H1 (cell line): ENCODE measurements around the gene XDH. TPM values are rescaled to one million over a fixed set of nuclear protein-coding genes. Genes with fewer than 3 reads are reported as not detected.

Experiments used
- CTCF ChIA-PET: fragments of 300-600 bp; sonication (Branson Sonifier 250); formaldehyde crosslinking; loops from one replicate; lab custom pipeline; 2021; ENCODE audit not compliant: partially characterized antibody; lab: Charles Lee
- POLR2A ChIA-PET: fragments of 300-600 bp; sonication (Branson Sonifier 250); formaldehyde crosslinking; loops from one replicate; lab custom pipeline; 2021; ENCODE audit warnings: inconsistent platforms; ENCODE audit not compliant: partially characterized antibody; lab: Charles Lee
- DNase-seq, 2 experiments: peaks; one replicate each; pipeline versions ENCODE4 v3.0.0 to v3.0.0-alpha.2; 2010 to 2022; ENCODE audit warnings: low spot score in 2 of 2, low read depth in 1 of 2, mixed read lengths in 1 of 2
- FAIRE-seq: peaks from 2 replicates; lab custom pipeline; 2011; peaks lifted over from hg19 to GRCh38; lab: Jason Lieb, UNC
- H2AFZ ChIP-seq: 2 replicates; pipeline ENCODE4 v1.8.1; 2012; ENCODE audit warnings: low read length, inconsistent platforms
- H2AK5ac ChIP-seq: 2 replicates; pipeline ENCODE4 v1.6.1; 2013; ENCODE audit warnings: low read depth, low read length
- H2BK120ac ChIP-seq: replicated peaks from 2 replicates; pipeline ENCODE3; 2013; ENCODE audit warnings: low read depth, low read length, inconsistent platforms
- H2BK12ac ChIP-seq: 2 replicates; pipeline ENCODE4 v1.6.1; 2013; ENCODE audit warnings: low read depth, low read length
- H2BK15ac ChIP-seq: 2 replicates; pipeline ENCODE4 v1.6.1; 2013; ENCODE audit warnings: low read length
- H2BK20ac ChIP-seq: 2 replicates; pipeline ENCODE4 v1.6.1; 2013; ENCODE audit warnings: low read length
- H2BK5ac ChIP-seq: 2 replicates; pipeline ENCODE4 v1.6.1; 2013; ENCODE audit warnings: low read depth, low read length
- H3K14ac ChIP-seq: 2 replicates; pipeline ENCODE4 v1.6.1; 2013; ENCODE audit warnings: inconsistent platforms; ENCODE audit not compliant: insufficient read length
- H3K18ac ChIP-seq: 2 replicates; pipeline ENCODE4 v1.6.1; 2013; ENCODE audit warnings: low read length; ENCODE audit errors: extremely low read depth
- H3K23ac ChIP-seq: 2 replicates; pipeline ENCODE4 v1.6.1; 2013; ENCODE audit warnings: inconsistent platforms; ENCODE audit not compliant: insufficient read length
- H3K23me2 ChIP-seq: 2 replicates; pipeline ENCODE4 v1.6.1; 2013; ENCODE audit warnings: low read depth, low read length
- H3K27ac ChIP-seq: 2 replicates; pipeline ENCODE4 v1.6.1; 2011; ENCODE audit warnings: low read depth, low read length, inconsistent platforms
- H3K27me3 ChIP-seq, 4 experiments: replicated peaks in 1 of 4; 1 replicate in 1 of 4; 2 replicates in 3 of 4; pipeline versions ENCODE4 v1.6.1 to v1.8.1; 2011 to 2013; ENCODE audit warnings: low read length in 3 of 4, mild to moderate bottlenecking in 3 of 4, inconsistent platforms in 2 of 4, mixed read lengths in 2 of 4, moderate library complexity in 1 of 4; ENCODE audit not compliant: control insufficient read depth in 3 of 4, insufficient read depth in 3 of 4; ENCODE audit errors: extremely low read depth in 1 of 4
- H3K36me3 ChIP-seq, 4 experiments: 2 replicates each; pipeline versions ENCODE4 v1.6.1 to v1.8.1; 2011 to 2013; ENCODE audit warnings: mild to moderate bottlenecking in 4 of 4, low read length in 3 of 4, moderate library complexity in 2 of 4, control low read depth in 1 of 4, inconsistent platforms in 1 of 4; ENCODE audit not compliant: insufficient read depth in 4 of 4, control insufficient read depth in 2 of 4
- H3K4ac ChIP-seq: replicated peaks from 2 replicates; pipeline ENCODE3; 2013; ENCODE audit warnings: low read length, low read depth, mixed read lengths, inconsistent platforms; ENCODE audit not compliant: insufficient read length
- H3K4me1 ChIP-seq, 4 experiments: replicated peaks in 1 of 4; 1 replicate in 1 of 4; 2 replicates in 3 of 4; pipeline versions ENCODE4 v1.6.1 to v1.8.1; 2011 to 2013; ENCODE audit warnings: low read length in 3 of 4, inconsistent platforms in 2 of 4, mixed read lengths in 1 of 4; ENCODE audit not compliant: insufficient read depth in 4 of 4, control insufficient read depth in 3 of 4
- H3K4me2 ChIP-seq, 2 experiments: 2 replicates each; pipeline versions ENCODE4 v1.6.1 to v1.8.1; 2011 to 2013; ENCODE audit warnings: low read depth in 2 of 2, low read length in 2 of 2, control low read depth in 1 of 2, inconsistent platforms in 1 of 2, mild to moderate bottlenecking in 1 of 2; ENCODE audit not compliant: insufficient read depth in 1 of 2
- H3K4me3 ChIP-seq, 4 experiments: fragments of 200-600, 300-600 bp in 1 of 4; sonication (generic), shearing (Covaris generic), sonication (Bioruptor Twin) in 1 of 4; 2 replicates each; pipeline versions ENCODE4 v1.5.1 to v1.8.1; 2011 to 2016; ENCODE audit warnings: low read length in 4 of 4, low read depth in 3 of 4, control low read depth in 2 of 4, inconsistent platforms in 2 of 4, mild to moderate bottlenecking in 2 of 4, mixed read lengths in 1 of 4, moderate library complexity in 1 of 4; ENCODE audit not compliant: insufficient read depth in 2 of 4; ENCODE audit errors: extremely low read depth in 1 of 4
- H3K56ac ChIP-seq: replicated peaks from 2 replicates; pipeline ENCODE3; 2013; ENCODE audit warnings: low read depth, mild to moderate bottlenecking, mixed read lengths, low read length, inconsistent platforms; ENCODE audit not compliant: insufficient read length
- H3K79me1 ChIP-seq: 2 replicates; pipeline ENCODE4 v1.6.1; 2013; ENCODE audit warnings: low read depth, low read length, control low read depth
- H3K79me2 ChIP-seq, 2 experiments: 2 replicates each; pipeline versions ENCODE4 v1.6.1 to v1.8.1; 2012 to 2013; ENCODE audit warnings: low read length in 2 of 2, mild to moderate bottlenecking in 2 of 2, inconsistent platforms in 1 of 2; ENCODE audit not compliant: insufficient read depth in 2 of 2, control insufficient read depth in 1 of 2
- H3K9ac ChIP-seq, 4 experiments: replicated peaks in 1 of 4; 1 replicate in 1 of 4; 2 replicates in 3 of 4; pipeline versions ENCODE4 v1.6.1 to v1.8.1; 2011 to 2013; ENCODE audit warnings: low read depth in 3 of 4, low read length in 3 of 4, control low read depth in 2 of 4, mild to moderate bottlenecking in 2 of 4, moderate library complexity in 2 of 4, inconsistent platforms in 1 of 4; ENCODE audit errors: extremely low read depth in 1 of 4
- H3K9me3 ChIP-seq, 2 experiments: 2 replicates each; pipeline versions ENCODE4 v1.6.1 to v1.8.1; 2012 to 2013; ENCODE audit warnings: mild to moderate bottlenecking in 2 of 2, moderate library complexity in 2 of 2, control low read depth in 1 of 2, inconsistent platforms in 1 of 2, low read depth in 1 of 2, low read length in 1 of 2, mixed read lengths in 1 of 2; ENCODE audit not compliant: insufficient read depth in 2 of 2
- H4K20me1 ChIP-seq, 2 experiments: replicated peaks in 1 of 2; 2 replicates each; pipeline versions ENCODE3 to v1.8.1; 2011 to 2013; ENCODE audit warnings: inconsistent platforms in 2 of 2, low read length in 2 of 2, mild to moderate bottlenecking in 1 of 2; ENCODE audit not compliant: insufficient read depth in 2 of 2, control insufficient read depth in 1 of 2
- H4K5ac ChIP-seq: 2 replicates; pipeline ENCODE4 v1.6.1; 2013; ENCODE audit warnings: low read length, low read depth, mixed read lengths, inconsistent platforms; ENCODE audit not compliant: insufficient read length
- H4K8ac ChIP-seq: 2 replicates; pipeline ENCODE4 v1.8.0; 2013; ENCODE audit warnings: mild to moderate bottlenecking, moderate library complexity, low read length, inconsistent platforms; ENCODE audit not compliant: insufficient read depth; ENCODE audit errors: extremely low read depth
- H4K91ac ChIP-seq: replicated peaks from 2 replicates; pipeline ENCODE3; 2013; ENCODE audit warnings: low read length, mixed read lengths, inconsistent platforms; ENCODE audit not compliant: insufficient read length
- CBX8 ChIP-seq: fragments of 300-800, 300-1000 bp; sonication (generic); IDR thresholded peaks from 2 replicates; pipeline ENCODE4 v1.7.1; 2016; ENCODE audit warnings: low read depth, low read length, borderline replicate concordance
- RAD21 ChIP-seq, 2 experiments: IDR thresholded peaks in 1 of 2; conservative IDR thresholded peaks in 1 of 2; 2 replicates each; pipeline ENCODE4 v1.6.1; 2011; ENCODE audit warnings: low read depth in 2 of 2, low read length in 2 of 2, improper control_type of control experiment in 1 of 2, inconsistent platforms in 1 of 2, mild to moderate bottlenecking in 1 of 2, moderate library complexity in 1 of 2
- SAP30 ChIP-seq: fragments of 300-600 bp; sonication (generic); IDR thresholded peaks from 2 replicates; pipeline ENCODE4 v1.7.1; 2012; ENCODE audit warnings: low read length, moderate library complexity, mild to moderate bottlenecking, inconsistent platforms; ENCODE audit not compliant: insufficient read depth, insufficient replicate concordance
- WGBS, 2 experiments: shearing (Covaris generic) in 1 of 2; methylation state at CpG; one replicate each; pipeline versions ENCODE4 v1.1.6 to v1.1.7; 2013 to 2015; ENCODE audit warnings: low lambda C conversion rate in 2 of 2, mixed read lengths in 2 of 2, inconsistent platforms in 1 of 2, low coverage in 1 of 2, missing lambda C conversion rate in 1 of 2; ENCODE audit not compliant: insufficient replicate concordance in 2 of 2, insufficient coverage in 1 of 2, insufficient read length in 1 of 2; ENCODE audit errors: extremely low coverage in 1 of 2, missing lambda C conversion rate in 1 of 2; 5-methylcytosine and 5-hydroxymethylcytosine counted together
- polyA plus RNA-seq, 7 experiments: library from polyadenylated mRNA; depleted of rRNA in 3 of 7; stranded (reverse) in 5 of 7; unstranded in 2 of 7; fragments of >200 nt in 5 of 7; fragments of 200-250 nt in 2 of 7; gene quantifications; 1 replicate in 5 of 7; 2 replicates in 1 of 7; 4 replicates in 1 of 7; pipeline versions ENCODE4 v1.2.1 to v1.2.3, GENCODE V29; 2011 to 2013; ENCODE audit warnings: missing spikeins in 2 of 7, mixed read lengths in 2 of 7
- total RNA-seq: library from RNA; stranded (reverse); fragmentation: NEBNext Ultra II Directional; extraction: Animal tissue kit (Norgen Biotek cat#: 25700); gene quantifications from 2 replicates; pipeline ENCODE4 v1.2.1, GENCODE V29; 2021
- TF ChIP-seq, protein P1 (sequence below), 3 experiments: IDR thresholded peaks; 1 replicate in 2 of 3; 2 replicates in 1 of 3; pipeline versions ENCODE4 v1.5.1 to v1.6.1; 2011; ENCODE audit warnings: low read length in 3 of 3, mild to moderate bottlenecking in 3 of 3, inconsistent platforms in 2 of 3, low read depth in 1 of 3, moderate library complexity in 1 of 3; ENCODE audit not compliant: insufficient read depth in 1 of 3; ENCODE audit errors: control extremely low read depth in 1 of 3

XDH gene
- total and polyA plus RNA-seq, 2 of the 8 experiments (the other 6 are each of a cell fraction or from before 2014, with no cell fraction given) = 0.68 to 1.2 TPM

DNA sequence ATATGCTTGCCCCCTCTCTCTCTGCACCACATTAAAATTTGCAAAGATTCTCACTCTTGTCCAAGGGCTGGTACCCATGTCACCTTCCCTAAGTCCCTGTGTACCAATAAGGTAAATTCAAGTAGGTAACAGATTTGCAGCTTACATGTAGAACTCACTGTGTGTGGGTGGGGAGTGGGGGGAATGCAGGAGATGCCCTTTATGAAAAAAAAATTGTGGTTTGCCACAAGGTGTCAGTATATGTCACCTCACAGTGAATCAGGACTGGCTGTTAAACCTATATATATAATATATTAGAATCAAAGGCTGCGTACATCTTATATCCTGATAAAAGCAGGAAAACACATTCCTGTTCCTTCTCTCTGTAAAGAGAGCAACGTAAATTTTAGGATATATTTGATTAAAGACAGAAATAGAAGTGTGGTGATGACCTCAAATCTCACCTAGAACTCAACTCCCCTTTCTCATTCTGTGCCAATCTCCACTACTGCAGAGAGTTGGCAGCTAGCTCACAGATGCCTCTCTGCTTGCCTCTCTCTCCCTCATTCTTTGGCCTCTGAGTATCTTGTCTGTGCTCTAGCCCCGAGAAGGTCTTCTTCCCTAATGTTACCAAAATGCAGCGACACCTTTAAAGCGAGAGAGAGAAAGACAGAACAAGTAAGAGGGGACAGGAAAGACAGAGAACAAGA lies 536 bp downstream of the XDH start:
- Histone ChIP-seq H3K56ac (no peak overlapping the region), H3K27ac (no peak overlapping the region), H3K79me1 (no peaks in the 10 kb centered on the region), H3K23me2 (no peaks in the 10 kb centered on the region), H3K18ac (no peak overlapping the region), H3K4me1 (no peaks in the 10 kb centered on the region), H3K23ac (no peak overlapping the region), H3K27me3 (no peaks in the 10 kb centered on the region), H2BK12ac (no peak overlapping the region), H4K5ac (no peak overlapping the region), H4K8ac (no peak overlapping the region), H2BK20ac (no peak overlapping the region), H2BK5ac (no peak overlapping the region), H4K91ac (no peak overlapping the region), H3K4me2 (no peak overlapping the region), H2BK120ac (no peak overlapping the region), H3K14ac (no peak overlapping the region), H3K9me3 (peaks cover 0 to 12% of the 10 kb centered on the region in 2 experiments; a peak in 2 of 4 replicates), H4K20me1 (no peaks in the 10 kb centered on the region), H3K4ac (no peak overlapping the region), H3K4me3 (no peak overlapping the region), H2BK15ac (no peak overlapping the region), H2AK5ac (no peak overlapping the region), H3K9ac (no peak overlapping the region), H3K36me3 (no peaks in the 10 kb centered on the region; a peak in 1 of 8 replicates), H2AFZ (no peak overlapping the region), H3K79me2 (no peaks in the 10 kb centered on the region)
- ChIA-PET POLR2A (no interaction called here), CTCF (interaction anchor here (0.7 to 3.0 kb wide), 7 partner anchors 11 to 161 kb away, joined by 3 to 10 read pairs (median 4); no protein-coding TSS in a partner anchor)
- FAIRE-seq (no peak), DNase-seq (no peak)
- 85% methylated on average over 5 of the region's 5 CpGs; no CpG with 5 or more reads in 1 of the 2 experiments for WGBS, 2 experiments
- TF ChIP-seq, protein P1, sequence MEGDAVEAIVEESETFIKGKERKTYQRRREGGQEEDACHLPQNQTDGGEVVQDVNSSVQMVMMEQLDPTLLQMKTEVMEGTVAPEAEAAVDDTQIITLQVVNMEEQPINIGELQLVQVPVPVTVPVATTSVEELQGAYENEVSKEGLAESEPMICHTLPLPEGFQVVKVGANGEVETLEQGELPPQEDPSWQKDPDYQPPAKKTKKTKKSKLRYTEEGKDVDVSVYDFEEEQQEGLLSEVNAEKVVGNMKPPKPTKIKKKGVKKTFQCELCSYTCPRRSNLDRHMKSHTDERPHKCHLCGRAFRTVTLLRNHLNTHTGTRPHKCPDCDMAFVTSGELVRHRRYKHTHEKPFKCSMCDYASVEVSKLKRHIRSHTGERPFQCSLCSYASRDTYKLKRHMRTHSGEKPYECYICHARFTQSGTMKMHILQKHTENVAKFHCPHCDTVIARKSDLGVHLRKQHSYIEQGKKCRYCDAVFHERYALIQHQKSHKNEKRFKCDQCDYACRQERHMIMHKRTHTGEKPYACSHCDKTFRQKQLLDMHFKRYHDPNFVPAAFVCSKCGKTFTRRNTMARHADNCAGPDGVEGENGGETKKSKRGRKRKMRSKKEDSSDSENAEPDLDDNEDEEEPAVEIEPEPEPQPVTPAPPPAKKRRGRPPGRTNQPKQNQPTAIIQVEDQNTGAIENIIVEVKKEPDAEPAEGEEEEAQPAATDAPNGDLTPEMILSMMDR (IDR thresholded peaks at IDR 0.05; ENCODE audit: control extremely low read depth in 1 of 3, insufficient read depth in 1 of 3, low read depth in 1 of 3, low read length in 3 of 3) = peak in 1 of 3 experiments; percentile 24; a peak in 1 of 4 replicates
- TF ChIP-seq RAD21 (IDR thresholded peaks at IDR 0.05 in 1 of 2, conservative IDR thresholded peaks at IDR 0.05 in 1 of 2; ENCODE audit: low read depth in 2 of 2, low read length in 2 of 2) = peak; percentile 41 to 44
- no peak for TF ChIP-seq CBX8
- no peak for TF ChIP-seq SAP30
